HG02763 (cell line): ENCODE data around the gene LRP5.
"Not testable (repeated sequence)": the region's sequence is repeated elsewhere in the genome, so short reads cannot be mapped to it uniquely, and the experiment has no call there.

Experiments used
- ATAC-seq: cut with Tn5 transposase; IDR thresholded peaks from one replicate; pipeline ENCODE4 v1.9.1; 2021; ENCODE audit warnings: mild to moderate bottlenecking, moderate library complexity; ENCODE audit not compliant: unreplicated experiment

LRP5 gene

DNA sequence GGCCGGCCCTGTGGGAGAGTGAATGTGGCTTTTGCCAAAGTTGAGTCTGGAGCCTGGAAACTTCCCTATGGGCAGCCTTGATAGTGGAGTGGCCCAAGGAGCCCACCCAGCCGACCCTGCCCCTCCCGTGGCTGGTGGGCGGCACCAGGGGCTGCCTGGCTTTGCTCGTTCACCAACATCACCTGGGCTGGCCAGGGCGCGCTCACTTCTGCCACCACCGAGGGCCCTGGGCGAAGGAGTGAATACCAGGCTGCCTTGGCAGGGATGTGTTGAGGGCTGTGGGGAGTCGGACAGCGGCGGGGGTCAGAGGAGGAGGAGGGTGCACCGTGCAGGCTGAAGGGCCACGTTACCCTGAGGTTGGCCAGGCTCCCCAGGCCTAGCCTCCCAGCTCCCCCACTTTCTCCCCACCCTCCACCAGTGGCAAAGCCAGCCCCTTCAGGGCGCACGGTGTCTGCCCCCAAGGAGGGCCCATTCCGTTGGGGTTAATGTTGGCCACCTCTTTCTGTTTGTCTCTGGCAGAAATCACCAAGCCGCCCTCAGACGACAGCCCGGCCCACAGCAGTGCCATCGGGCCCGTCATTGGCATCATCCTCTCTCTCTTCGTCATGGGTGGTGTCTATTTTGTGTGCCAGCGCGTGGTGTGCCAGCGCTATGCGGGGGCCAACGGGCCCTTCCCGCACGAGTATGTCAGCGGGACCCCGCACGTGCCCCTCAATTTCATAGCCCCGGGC lies 125.7 kb downstream of the LRP5 start:
- ATAC-seq, result no peak

DNA sequence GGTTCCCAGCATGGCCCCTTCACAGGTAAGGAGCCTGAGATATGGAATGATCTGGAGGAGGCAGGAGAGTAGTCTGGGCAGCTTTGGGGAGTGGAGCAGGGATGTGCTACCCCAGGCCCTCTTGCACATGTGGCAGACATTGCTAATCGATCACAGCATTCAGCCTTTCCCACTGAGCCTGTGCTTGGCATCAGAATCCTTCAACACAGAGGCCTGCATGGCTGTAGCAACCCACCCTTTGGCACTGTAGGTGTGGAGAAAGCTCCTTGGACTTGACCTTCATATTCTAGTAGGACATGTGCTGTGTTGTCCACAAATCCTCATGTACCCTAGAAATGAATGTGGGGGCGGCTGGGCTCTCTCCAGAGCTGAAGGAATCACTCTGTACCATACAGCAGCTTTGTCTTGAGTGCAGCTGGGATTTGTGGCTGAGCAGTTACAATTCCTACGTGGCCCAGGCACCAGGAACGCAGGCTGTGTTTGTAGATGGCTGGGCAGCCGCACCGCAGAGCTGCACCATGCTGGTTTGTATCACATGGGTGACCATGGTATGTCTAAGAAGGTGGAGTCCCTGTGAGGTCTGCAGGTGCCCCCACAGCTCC lies 126.4 kb downstream of the LRP5 start:
- no peak for ATAC-seq

DNA sequence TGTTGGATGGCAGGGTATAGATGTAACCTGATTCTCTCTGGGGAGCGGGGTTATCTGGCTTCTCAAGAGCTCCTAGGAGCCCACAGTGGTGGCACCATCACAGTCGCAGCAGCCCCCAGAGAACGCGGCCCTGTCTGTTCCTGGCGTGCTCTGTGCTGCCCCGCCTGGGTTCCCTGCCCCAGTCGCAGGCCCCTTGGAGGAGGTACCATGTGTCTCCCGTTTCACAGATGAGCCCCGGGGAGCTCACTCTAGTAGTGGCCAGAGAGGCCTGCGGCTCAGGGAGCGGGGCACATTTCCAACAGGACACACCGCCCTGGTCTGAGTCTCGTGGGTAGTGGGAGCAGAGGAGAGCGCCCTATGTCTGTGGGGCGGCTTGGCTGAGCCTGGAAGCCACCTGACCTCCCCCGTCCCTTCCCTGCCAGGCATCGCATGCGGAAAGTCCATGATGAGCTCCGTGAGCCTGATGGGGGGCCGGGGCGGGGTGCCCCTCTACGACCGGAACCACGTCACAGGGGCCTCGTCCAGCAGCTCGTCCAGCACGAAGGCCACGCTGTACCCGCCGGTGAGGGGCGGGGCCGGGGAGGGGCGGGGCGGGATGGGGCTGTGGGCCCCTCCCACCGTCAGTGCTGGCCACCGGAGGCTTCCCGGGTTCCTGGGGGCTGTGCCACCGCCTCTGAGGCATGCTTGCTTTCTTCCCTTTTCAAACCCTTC lies 127.1 kb downstream of the LRP5 start:
- no peak for ATAC-seq

DNA sequence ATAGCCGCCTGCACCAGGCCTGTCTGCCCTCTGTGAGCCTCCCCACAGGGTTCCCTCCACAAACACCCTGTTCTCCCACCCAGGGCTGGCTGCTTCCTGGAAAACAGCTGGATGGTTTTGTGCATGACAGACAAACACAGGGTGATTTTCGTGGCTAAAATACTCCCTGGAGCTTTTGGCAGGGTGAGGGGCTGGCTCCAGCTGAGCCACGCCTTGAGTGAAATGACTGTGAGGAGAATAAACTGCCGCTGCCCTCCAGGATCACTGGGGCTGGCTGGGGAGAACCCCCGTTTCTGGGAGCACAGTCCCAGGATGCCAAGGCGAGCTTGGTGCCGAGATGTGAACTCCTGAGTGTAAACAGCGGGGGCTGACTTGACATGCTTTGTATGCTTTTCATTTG lies 127.8 kb downstream of the LRP5 start:
- ATAC-seq, result no peak

DNA sequence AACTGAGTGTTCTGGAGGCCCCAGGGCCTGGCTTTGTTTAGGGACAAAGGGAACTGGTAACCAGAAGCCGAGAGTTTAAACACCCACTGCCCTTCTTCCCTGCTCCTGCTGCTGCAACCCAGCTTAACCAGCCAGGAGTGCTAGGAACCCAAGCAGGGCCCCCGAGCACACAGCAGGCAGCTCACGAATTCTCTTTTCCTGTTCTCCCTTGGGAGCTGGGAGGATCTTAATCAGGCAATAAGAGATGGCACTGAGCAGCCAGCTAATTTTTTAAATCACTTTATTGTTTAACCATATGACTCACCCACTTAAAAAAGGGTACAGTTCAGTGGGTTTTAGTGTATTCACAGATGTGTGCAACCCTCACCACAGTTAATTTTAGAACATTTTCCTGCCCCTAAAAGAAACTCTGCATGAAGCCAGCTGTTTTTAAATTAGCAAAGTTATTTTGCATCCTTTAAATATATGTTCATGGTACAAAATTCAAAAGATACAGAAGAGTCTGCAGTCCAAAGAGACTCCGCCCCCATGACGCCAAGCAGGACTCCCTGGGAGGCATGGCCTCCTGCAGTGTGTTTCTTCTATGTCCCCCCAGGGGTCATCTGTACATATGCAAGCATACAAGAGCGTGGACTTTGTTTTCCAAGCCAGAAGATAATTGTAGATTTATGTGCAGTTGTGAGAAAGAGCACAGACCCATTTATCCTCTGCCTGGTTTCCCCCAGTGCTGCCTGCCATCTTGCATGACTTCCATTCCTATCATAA lies 129.3 kb downstream of the LRP5 start:
- ATAC-seq, result no peak

DNA sequence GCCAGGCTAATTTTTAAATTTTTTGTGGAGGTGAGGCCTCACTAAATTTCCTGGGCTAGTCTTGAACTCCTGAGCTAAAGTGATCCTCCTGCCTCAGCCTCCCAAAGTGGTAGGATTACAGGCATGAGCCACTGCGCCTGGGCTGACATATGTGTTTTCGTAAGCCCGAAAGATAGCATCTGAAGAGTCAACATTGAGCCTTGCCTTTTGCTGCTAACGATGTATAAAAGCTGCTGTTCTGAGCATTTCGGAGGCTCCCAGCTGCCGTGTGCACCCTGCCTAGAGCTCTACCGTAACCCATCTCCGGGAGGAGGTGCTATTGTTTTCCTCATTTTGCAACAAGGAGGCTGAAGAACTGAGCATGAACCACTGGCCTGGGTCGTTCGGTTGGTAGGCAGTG lies 130.0 kb downstream of the LRP5 start:
- no peak for ATAC-seq

DNA sequence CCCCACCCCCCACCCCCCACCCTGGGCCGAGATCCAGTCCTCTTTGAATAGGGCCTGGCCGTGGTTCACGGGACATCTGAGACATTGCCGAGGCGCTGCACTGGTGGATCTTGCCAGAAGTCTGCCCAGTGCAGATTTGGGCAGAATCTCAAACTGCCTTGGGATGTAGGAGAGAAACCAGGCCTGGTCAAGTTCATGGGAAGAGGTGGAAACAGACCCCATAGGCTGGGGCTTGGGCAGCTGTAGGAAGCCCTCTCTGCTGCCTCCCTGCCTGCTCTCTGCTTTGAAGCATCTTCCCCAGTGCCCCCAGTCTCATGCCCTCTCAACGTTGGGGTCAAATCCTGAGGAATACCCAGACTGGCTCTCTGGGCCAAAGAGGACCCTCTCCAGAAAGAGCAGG lies 132.2 kb downstream of the LRP5 start:
- no peak for ATAC-seq

DNA sequence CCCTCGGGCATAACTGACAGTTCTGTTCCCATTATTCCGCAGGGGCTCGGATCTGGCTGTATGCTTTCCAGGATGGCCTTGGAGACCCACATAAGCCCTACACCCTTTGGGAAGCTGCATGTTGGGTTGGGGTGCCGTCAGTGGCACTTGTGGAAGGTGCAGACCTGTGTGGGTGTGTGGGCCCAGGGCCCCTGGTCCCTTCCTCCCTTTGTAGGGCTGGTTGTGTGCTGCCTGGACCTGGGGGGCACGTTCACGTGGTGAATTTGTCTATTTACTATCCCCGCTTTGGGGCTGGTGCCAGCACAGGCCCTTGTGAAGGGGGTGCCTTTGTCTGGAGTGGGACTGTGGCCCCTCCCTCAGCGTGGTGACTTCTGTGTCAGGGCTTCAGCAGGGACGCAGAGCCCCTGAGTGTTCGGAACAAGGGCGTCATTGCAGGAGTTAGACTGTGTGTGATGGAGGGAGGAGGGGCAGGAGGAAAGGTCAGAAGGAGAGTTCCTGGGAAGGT lies 133.2 kb downstream of the LRP5 start:
- ATAC-seq, result no peak

DNA sequence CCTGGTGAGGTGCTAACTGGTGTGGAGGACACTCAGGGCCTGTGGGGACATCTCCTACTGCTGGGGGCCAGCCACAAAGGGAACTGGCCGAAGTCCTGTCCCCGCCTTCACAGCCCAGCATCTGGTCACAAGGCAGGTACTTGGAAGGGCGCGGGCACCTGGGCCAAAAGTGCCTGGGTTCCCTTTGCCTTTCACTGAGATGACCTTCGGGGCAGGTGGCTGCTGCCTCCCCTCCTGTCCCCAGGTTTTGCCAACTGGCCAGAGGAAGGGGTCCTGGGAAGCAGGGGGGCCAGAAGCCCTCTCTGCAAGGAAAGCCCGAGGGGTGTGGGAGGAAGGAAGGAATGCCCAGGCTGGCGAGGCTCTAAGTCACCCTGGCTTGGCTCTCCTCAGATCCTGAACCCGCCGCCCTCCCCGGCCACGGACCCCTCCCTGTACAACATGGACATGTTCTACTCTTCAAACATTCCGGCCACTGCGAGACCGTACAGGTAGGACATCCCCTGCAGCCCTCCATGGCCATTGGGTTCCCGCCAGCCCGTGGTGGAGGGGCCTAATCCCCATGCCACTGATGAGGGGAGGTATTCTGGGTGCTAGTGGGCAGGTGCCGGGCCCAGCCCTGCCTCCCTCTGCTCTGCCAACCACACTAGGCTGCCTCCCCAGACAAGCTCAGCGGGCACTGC lies 133.8 kb downstream of the LRP5 start:
- ATAC-seq, result no peak

DNA sequence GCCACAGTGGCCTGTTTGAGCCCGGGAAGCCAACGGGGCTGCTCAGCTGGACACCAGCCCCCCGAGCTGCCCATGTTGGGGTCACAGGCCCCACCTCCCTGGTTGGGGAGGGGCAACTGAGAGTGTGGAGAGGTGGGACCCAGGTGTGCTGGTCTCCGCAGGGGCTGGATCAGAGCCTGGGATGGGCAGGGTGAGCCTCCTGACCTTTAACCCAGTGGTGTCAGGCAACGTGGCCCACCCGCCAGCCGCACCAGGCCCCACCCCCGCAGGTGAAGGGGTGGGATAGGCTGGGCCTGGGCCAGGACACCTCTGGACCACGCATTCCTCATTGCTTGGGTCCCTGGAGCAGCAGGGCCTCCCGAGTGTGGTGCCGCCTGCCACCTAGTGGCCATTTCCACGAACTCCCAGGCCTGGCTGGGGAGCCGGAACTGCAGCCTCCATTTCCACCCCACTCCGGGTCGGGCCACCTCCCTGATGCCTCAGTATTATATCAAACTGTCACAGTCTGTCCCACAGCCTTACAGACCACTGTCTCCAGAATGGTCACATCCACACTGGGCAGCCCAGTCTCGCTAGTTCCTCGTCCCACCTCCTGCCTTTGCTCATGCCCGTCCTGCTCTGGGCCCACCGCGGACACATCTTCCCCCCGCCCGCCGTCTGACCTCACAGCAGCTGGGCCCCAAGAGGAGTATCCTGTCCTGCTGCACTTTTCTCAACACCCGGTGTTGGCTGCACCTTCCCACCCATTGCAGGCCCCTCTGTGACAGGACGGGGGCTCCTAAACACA lies 134.8 kb downstream of the LRP5 start:
- peak; percentile 54 for ATAC-seq

DNA sequence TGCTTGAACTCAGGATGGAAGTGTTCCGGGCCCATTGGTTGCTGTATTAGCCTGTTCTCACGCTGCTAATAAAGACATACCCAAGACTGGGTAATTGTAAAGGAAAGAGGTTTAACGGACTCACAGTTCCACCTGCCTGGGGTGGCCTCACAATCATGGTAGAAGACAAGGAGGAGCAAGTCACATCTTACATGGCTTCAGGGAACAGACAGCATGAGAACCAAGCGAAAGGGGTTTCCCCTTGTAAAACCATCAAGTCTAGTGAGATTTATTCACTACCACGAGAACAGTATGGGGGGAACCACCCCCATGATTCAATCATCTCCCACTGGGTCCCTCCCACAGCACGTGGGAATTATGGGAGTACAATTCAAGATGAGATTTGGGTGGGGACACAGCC lies 135.5 kb downstream of the LRP5 start:
- not testable (repeated sequence) for ATAC-seq

DNA sequence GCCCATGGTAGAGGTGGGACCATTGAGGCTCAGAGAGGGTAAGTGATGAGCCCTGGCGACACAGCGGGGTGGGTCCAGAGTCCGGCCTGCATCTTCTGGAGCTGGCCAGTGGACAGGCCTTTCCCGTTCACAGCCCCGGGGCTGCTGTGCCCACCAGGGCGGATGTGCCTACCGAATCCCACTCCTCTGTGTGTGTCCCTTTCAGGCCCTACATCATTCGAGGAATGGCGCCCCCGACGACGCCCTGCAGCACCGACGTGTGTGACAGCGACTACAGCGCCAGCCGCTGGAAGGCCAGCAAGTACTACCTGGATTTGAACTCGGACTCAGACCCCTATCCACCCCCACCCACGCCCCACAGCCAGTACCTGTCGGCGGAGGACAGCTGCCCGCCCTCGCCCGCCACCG lies 136.2 kb downstream of the LRP5 start:
- ATAC-seq, result no peak

DNA sequence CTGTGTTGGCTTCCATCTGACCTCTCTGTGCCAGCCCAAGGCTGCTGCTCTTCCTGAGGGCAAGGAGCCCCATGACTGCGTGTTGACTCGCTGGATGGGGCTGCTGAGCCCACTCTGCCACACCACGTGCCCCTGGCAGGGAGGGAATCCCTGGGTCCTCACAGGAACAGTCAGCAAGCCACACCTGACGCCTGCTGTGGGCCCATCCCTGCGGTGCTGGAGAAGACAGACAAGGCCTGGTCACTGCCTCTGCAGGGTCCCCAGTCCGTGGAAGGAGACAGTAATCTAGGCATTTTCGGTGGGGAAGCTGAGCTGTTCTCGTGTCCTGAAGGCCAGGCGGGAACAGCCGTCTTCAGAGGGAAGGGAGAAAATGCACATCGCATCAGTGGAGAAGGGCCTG lies 137.6 kb downstream of the LRP5 start:
- ATAC-seq, result no peak

DNA sequence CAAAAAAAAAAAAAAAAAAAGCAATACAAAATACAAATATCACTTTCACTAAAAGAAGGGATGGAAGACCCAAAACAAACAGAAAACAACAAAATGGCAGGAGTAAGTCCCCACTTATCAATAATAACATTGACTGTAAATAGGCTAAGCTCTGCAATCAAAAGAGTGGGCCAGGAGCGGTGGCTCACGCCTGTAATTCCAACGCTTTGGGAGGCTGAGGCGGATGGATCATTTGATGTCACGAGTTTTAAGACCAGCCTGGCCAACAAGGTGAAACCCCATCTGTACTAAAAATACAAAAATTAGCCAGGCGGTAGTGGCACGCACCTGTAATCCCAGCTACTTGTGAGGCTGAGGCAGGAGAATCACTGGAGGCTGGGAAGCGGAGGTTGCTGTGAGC lies 138.3 kb downstream of the LRP5 start:
- no peak for ATAC-seq

DNA sequence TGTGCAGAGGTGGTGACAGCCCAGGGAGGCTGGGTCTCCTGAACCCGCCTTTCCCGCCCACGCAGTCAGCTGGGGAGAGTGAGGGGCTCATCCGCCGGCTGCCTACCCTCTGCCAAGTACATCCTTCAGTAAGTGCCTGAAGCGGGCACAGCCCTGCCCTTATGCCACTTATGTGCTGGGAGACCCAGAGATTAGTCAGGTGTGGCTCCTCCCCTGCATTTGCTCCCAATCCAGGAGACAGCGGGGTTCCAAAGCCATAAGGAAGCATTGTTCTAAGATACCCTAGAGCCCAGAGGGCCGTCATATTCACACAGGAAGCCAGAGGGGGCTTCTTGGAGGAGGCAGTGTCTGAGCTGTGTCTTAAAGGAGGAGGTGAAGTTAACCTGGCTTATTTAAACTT lies 142.4 kb downstream of the LRP5 start:
- no peak for ATAC-seq

DNA sequence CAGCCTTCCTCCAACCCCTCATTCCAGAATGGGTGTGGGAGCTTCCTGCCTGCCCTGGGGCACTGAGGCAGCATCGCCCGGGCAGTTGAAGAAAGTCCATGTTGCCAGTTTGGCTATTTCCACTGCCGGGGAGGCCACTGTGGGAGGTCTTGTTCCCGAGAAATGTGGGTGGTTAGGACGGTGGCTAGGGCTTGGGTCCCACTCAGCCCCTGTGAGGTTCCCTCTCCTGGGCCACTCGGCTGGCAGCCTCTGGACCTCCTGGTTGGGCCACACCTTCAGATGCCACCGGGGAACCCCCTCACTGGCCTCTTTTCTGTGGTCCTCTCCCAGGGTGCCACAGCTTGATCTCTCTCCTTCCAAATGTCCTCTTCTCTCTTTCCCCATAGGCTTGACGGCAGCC lies 143.1 kb downstream of the LRP5 start:
- ATAC-seq, result no peak

DNA sequence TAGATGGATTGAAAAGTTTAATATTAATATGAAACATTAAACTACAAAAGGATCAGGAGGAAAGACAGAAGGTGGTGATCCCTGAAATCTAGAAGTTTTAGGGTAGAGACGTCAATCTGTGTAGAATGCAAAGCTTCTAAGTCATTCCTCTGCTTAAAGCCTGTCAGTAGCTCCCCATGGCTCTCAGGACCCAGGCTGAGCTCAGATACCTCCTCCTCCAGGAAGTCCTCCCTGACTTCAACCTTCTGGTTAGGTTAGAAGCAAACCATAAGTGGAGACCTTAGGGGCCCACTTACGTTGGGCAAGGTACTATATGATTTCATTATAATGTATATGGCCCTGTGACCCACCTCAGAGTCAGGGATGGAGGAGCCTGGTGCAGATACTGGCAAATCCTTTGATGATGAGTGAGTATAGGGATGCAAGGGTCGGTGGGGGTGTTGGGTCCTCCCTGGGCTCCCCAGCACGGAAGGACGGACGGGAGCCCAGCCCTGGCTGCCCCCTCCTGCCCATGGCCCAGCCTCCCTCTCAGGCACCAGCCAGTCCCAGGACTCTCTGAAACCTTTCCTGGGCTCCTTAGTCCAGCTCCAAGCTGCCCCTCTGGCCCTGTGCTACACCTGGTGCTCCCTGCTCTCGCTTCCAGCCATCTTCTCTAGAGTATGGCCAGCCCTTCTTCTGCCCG lies 145.0 kb downstream of the LRP5 start:
- no peak for ATAC-seq

DNA sequence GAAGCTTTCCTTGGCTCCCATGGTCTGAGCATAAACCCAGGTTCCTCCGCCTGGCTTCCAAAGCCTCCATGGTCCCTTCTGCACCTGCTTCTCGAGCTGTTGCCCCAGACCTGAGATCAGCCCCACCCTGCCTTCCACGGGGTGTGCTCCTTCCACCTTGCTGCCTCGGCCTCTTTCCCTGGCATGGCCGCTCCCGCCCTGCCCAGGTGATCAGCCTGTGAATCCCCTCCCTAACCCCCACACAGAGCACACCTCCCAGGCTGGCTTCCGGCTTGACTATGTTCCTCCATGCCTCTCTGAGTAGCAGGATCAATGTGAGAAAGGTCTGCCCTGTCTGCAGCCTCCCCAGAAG lies 145.5 kb downstream of the LRP5 start:
- no peak for ATAC-seq

DNA sequence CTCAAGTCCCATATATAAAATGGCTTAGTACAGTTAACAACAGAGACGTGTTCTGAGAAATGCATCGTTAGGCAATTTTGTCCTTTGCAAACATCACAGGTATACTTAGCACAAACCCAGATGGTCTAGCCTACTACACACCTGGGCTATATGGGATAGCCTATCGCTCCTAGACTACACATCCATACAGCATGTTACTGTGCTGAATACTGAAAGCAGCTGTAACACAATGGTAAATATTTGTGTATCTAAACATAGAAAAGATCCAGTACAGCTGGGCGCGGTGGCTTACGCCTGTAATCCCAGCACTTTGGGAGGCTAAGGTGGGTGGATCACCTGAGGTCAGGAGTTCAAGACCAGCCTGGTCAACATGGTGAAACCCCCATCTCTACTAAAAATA lies 145.9 kb downstream of the LRP5 start:
- not testable (repeated sequence) for ATAC-seq
